ENCODE data around the gene SOX1.

The SOX1 gene

DNA sequence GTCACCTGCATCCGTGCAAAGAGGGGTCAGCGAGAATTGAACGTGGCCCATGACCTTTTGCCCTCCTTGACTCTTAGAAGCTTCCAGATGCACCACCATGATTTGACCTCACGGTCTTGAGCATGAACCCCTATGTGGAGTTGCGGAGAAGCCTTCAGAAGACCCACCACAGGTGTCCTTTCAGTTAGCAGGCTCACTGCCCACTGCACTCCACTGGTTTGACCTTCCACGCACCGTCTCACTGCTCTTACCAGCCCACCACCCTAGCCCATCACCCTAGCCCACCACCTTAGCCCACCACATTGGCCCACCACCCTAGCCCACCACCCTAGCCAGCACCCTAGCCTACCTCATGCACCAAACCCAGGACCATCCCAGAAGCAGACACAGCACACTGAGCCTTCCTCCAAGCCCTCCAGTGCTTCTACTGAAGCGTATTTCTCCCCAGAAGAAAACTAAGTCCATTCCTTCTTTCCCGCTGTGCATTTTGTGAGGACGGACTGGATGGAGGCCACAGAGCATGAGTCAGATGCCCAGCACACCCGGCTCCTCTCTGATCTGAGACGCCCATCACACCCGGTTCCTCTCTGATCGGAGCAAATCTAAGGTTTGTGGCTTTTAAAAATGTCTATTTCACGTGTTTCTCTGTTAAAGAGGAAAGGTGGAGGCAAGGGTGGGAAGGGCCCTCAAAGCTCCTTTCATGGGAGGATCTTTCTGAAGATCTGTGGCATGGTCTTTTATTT is 45.8 kb downstream of the SOX1 start:
- H3K4me3 ChIP-seq (ENCODE audit: low read length): no peak overlapping the region
- TF ChIP-seq, protein P1, sequence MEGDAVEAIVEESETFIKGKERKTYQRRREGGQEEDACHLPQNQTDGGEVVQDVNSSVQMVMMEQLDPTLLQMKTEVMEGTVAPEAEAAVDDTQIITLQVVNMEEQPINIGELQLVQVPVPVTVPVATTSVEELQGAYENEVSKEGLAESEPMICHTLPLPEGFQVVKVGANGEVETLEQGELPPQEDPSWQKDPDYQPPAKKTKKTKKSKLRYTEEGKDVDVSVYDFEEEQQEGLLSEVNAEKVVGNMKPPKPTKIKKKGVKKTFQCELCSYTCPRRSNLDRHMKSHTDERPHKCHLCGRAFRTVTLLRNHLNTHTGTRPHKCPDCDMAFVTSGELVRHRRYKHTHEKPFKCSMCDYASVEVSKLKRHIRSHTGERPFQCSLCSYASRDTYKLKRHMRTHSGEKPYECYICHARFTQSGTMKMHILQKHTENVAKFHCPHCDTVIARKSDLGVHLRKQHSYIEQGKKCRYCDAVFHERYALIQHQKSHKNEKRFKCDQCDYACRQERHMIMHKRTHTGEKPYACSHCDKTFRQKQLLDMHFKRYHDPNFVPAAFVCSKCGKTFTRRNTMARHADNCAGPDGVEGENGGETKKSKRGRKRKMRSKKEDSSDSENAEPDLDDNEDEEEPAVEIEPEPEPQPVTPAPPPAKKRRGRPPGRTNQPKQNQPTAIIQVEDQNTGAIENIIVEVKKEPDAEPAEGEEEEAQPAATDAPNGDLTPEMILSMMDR (conservative IDR thresholded peaks at IDR 0.05; ENCODE audit: low read length): no peak
- no peak for DNase-seq (ENCODE audit: low read depth)

DNA sequence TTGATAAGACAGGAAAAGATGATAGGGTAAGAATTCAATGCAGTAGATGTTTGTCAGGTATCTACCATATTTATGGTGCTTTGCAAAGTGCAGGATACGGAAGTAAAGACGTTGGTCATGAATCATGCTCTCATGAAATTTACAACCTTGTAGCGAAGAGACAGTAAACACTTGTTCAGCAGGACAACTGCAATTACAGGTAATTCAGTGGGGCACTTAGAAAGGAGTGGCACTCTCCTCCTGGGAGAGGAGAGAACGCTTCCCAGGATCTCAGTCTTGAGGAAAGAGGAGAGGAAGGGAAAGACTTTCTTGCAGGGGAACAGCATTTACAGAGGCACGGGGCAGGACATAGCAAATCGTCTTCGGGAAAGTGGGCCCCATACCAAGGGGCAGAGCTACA is 46.4 kb downstream of the SOX1 start:
- TF ChIP-seq, protein P1 (conservative IDR thresholded peaks at IDR 0.05; ENCODE audit: low read length): no peak
- no peak overlapping the region for H3K4me3 ChIP-seq (ENCODE audit: low read length)
- DNase-seq (ENCODE audit: low read depth): no peak

DNA sequence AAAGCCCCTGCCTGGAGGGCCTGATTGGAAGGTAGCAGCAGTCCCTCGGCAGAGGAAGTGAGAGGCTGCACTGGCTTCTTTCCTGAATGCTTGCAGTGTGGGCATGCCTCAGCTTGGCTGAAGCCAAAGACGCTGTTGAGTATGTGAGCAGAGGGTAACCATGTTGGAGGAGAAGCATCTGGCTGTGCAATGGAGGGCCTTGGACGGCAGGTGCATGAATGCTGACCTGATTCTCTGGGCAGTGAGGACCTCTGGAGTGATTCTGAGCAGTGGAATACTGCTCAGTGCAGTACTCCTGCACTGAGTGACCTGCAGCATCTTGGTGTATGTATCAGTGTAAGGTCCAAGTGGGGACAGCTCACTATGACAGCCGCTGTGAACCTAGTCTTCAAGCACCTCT is 46.9 kb downstream of the SOX1 start:
- H3K4me3 ChIP-seq (ENCODE audit: low read length): no peak overlapping the region
- TF ChIP-seq, protein P1 (conservative IDR thresholded peaks at IDR 0.05; ENCODE audit: low read length): no peak
- no peak for DNase-seq (ENCODE audit: low read depth)

DNA sequence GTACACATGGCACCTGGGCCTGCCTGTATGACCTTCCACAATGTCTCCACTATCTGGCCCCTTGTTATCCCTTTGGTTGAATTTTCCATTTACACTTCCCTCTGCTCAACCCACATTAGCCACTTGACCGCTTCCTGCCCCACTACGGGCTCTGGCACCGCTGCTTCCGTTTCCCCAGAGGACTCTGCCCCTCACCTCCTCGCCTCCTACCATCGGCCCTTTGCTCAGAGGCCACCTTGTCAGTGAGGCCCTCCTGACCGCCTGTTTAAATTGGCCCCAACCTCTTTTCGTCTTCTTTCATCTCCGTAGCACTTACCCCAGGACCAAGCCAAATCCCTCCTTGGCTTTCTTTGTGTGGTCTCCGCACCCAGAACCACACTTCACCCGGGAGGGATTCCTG is 47.4 kb downstream of the SOX1 start:
- DNase-seq (ENCODE audit: low read depth): no peak
- TF ChIP-seq, protein P1 (conservative IDR thresholded peaks at IDR 0.05; ENCODE audit: low read length): no peak
- H3K4me3 ChIP-seq (ENCODE audit: low read length): no peak overlapping the region

DNA sequence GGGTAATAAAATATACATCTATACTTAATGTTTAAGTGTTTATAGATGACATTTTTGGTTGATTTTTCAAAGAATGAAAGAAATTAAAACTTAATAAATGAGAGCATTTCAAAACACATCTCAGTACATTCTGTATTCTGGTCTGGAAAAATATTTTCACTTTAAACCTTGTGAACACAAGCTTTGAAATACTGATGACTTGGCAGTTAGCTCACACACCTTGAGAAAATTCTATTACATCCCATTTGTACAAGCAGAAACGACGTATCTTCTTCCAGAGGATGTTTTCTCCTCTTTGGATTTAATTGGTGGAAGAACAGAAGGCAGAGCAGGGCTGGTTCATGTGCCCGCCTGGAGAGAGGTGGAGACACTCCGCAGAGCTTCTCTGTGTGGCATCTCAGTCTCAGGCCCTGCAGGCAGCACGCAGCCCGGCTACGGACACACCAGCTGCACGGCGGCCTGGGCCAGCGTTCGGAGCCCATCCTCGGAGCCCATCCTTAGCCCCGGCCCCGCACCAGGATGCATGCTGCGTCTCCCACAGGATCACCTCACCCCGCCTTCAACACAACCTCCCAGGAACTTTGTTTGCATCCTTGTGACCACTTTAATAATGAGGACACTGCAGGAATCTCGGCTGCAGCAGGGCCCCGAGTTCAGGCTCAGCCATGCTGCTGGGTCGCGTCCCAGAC is 48.6 kb downstream of the SOX1 start:
- no peak overlapping the region for H3K4me3 ChIP-seq (ENCODE audit: low read length)

DNA sequence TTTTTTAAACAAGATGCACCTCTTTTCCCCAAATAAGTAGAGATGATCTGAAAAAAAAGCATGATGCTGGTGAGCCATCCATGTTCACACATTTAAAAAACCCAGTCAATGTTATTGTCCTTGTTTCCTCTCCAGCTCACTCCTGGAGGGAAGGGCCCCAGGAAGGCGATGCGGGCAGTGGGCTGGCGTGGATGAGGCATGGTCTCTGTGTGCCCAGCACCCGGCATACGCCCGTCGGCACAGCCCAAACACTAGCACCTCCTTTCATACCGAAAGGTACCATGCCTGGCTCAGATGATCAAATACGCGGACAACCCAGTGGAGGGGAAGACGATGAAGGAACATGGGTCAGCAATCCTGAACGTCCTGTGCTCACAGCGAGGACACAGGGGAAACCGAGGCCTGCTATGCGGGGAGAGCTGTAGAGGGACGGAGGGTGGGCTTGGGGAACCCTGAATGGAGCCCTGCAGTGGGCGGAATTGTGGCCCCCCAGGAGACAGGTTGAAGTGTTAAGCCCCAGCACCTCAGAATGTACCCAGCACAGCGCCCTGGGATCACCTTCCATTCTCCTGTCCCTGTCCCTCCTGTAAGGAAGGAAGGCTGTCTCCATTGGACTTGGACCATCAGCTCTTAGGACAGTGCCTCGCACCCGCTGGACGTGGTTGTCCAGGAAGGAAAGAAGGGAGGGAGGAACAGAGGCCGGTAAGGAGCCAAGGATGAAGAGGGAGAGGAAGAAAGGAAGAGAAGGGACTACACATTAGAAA is 49.4 kb downstream of the SOX1 start:
- no peak for DNase-seq (ENCODE audit: low read depth)
- no peak overlapping the region for H3K4me3 ChIP-seq (ENCODE audit: low read length)
- TF ChIP-seq, protein P1 (conservative IDR thresholded peaks at IDR 0.05; ENCODE audit: low read length): no peak

More for the DNA sequence above, 48.6 kb downstream of the SOX1 start:
- DNase-seq (ENCODE audit: low read depth): no peak
- TF ChIP-seq, protein P1 (conservative IDR thresholded peaks at IDR 0.05; ENCODE audit: low read length): no peak

Data from AG10803 (cell line).